ENCODE measurements around the gene C9orf57.
"Not testable (repeated sequence)": the region's sequence is repeated elsewhere in the genome, so short reads cannot be mapped to it uniquely, and the experiment has no call there.

C9orf57 gene, protein sequence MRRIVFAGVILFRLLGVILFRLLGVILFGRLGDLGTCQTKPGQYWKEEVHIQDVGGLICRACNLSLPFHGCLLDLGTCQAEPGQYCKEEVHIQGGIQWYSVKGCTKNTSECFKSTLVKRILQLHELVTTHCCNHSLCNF

GRCh38 chr9:72060513-72060912, at the start of gene C9orf57:
TSS of gene C9orf57 (minus strand) at chr9:72060613. CDS start at chr9:72059331, 1,282 bp downstream.
- DNase-seq: no peak

DNA sequence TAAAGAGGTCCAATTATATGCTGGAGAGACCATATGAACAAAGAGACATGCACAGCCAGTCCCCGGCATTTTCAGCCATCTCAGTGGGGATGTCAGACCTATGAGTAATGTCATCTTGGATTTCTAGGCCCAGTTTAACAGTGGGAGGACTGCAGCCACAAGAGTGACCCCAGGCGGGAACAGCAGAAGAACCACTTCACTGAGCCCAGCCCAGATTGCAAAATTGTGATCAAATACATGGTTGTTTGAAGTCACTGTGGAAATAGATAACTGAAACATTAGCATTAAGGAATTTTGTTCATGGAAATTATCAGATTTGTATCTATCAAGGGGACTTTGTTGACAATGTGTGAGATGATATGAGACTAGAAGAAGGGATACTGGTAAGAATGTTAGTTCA, 42.1 kb upstream of the C9orf57 start:
- no peak for DNase-seq

- DNase-seq: not testable (repeated sequence)
These were observed 35.1 kb upstream of the C9orf57 start for GRCh38 chr9:72095520-72095919.

- DNase-seq: no peak
These were observed 32.4 kb upstream of the C9orf57 start for GRCh38 chr9:72092820-72093219.

GRCh38 chr9:72089451-72090130, 29.2 kb upstream of the C9orf57 start:
- DNase-seq: no peak

- DNase-seq: no peak
These were observed 22.1 kb upstream of the C9orf57 start for GRCh38 chr9:72082536-72082935.

DNA sequence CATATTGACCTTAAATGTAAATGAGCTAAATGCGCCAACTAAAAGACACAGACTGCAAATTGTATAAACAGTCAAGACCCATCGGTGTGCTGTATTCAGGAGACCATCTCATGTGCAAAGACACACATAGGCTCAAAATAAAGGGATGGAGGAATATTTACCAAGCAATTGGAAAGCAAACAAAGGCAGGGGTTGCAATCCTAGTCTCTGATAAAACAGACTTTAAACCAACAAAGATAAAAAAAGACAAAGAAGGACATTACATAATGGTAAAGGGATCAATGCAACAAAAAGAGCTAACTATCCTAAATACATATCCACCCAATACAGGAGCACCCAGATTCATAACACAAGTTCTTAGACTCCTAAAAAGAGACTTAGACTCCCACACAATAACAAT, 14.3 kb upstream of the C9orf57 start:
- DNase-seq: not testable (repeated sequence)

GRCh38 chr9:72065076-72065475, 4.7 kb upstream of the C9orf57 start:
- DNase-seq: no peak

DNA sequence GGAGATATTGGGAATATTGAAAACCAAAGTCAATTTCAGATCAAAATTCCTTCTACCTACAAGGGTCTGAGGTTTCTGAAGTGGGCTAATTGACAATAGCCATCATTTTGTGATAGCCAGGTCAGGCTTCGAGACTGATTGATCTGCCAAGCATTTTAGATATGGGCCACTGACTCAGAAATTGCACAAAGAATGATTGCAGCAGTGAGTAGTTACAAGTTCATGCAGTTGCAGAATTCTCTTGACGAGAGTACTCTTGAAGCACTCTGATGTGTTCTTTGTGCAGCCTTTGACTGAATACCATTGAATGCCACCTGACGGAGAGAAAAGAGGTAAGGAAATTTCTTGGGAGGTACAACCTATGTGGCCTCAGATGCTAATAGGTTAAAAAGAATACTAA, 8.3 kb downstream of the C9orf57 start:
- no peak for DNase-seq

- DNase-seq: no peak
These were observed 11.6 kb downstream of the C9orf57 start for GRCh38 chr9:72048850-72049249.

DNA sequence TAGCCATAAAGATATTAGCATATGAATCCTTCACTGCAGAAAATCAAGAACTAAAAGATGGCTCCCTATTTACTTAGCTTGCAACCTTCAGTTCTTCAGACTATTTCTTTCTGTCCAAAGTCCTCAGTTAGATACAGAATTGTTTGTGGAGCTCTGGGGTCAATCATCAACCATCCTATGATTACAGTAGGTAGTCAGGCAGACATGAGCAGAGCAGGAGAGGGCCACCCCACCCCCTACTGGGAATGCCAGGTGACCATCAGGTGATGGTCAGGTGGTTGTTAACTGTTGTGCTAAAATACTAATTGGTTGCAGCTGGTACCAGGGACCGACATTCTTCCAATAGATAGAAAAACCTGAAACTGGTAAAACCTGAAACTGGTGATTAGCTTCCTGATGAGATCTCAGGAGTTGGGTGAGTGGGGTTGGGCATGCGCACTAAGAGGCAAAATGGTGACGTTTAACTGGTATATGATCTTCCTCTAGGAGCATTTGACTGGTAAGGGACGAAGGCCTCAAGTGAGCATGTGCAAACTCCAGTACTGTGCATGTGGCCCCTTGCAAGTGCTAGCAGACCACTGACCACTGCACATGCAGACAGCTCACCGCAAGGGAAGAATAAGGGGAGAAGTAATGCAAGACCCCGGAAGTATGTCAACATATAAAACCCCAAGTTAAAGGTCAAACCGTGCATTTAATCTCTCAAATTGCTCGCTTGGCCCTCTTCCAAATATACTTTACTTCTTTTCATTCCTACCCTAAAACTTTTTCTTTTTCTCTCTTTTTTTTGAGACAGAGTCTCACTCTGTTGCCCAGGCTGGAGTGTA, 13.6 kb downstream of the C9orf57 start:
- no peak for DNase-seq

DNA sequence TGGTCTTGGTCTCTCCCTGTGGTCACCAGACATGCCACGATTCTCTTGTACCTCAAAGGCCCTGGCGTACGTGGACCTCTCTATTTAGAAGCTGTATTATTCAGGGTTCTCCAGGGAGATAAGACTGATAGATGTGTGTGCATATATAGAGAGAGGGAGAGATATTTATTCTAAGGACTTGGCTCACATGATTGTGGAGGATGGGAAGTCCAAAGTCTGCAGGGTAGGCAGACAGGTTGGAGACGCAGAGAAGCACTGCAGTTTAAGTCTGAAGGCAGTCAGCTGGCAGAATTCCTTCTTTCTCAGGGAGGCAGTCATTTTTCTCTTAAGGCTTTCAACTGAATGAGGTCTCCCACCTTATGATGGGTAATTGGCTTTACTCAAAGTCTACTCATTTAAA, 16.3 kb downstream of the C9orf57 start:
- no peak for DNase-seq

DNA sequence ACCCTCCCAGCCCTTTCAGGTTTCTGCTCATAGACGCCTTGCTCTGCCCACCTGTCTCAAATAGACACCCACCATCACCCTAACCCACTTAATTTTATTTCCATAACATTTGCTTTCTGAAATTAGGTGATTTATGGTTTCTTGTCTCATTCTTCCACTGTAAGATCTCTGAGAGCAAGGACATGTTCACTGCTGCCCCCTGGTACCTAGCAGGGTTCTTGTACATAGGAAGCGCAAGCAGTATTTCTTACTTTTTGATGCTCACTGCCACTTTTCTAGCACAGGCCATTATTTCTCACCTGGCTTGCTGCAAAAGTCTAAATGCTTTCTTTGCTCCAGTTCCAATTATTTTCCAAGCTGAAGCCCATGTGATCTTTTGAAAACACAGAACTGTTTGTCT, 16.8 kb downstream of the C9orf57 start:
- DNase-seq: no peak

GRCh38 chr9:72042928-72043327, 17.5 kb downstream of the C9orf57 start:
- DNase-seq: no peak

GRCh38 chr9:72041775-72042194, 18.6 kb downstream of the C9orf57 start:
- no peak for DNase-seq

- no peak for DNase-seq
These were observed 19.0 kb downstream of the C9orf57 start for GRCh38 chr9:72041369-72041768.

DNA sequence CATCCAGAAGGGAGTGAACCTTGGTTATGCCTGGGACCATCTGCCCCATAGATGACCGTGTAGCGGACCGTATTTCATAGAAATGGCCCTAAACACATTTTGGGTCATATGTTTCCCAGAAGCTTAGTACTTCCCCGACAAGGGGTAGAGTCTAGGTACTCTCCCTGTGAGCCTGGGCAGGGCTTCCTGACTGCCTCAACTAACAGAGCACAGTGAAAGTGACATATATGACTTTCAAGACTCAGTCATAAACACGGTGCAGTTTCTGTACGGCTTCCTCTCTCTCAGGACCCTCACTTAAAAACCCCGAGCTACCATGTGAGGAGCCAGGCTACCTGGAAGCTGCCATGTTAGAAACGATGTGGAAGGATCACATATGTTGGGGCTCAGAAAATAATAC, 20.9 kb downstream of the C9orf57 start:
- DNase-seq: no peak

GRCh38 chr9:72038890-72039410, 21.5 kb downstream of the C9orf57 start:
- peak; percentile 40 for DNase-seq

GRCh38 chr9:72038408-72038807, 22.0 kb downstream of the C9orf57 start:
- no peak for DNase-seq

DNA sequence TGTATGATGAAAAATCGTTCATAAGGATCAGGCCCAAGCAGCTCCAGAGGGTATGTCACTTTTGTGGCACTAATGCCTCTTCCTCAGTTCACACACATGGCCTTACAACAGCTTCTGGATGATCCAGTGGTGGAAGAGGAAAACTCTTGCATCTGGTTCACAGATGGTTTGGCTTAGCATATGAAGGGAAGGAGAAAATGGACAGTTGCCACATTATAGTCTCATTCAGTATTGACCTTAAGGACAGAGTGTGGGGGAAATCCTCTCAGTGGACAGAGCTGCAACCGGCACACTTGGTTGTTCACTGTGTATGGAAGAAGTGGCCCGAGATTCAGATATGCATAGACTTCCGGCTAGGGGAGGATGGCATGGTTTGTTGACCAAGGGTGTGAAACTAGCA, 22.8 kb downstream of the C9orf57 start:
- DNase-seq: no peak

GRCh38 chr9:72030767-72031166, 29.6 kb downstream of the C9orf57 start:
- DNase-seq: no peak

DNA sequence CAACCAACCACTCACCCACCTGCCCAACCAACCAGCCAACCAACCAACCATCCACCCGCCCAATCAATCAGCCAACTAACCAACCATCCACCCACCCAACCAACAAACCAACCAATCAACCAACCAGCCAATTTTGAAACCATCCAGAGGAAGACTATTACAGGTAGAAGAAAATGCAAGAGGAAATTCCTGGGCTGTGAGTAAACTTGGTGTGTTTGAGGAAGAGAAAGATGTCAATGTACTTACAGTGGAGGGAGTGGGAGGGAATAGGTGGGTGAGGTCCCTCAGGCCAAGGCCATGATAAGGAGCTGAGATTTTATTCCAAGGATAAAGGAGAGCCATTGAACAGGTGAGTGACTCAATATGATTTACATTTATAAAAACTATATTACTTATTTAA, 30.4 kb downstream of the C9orf57 start:
- DNase-seq: no peak

DNA sequence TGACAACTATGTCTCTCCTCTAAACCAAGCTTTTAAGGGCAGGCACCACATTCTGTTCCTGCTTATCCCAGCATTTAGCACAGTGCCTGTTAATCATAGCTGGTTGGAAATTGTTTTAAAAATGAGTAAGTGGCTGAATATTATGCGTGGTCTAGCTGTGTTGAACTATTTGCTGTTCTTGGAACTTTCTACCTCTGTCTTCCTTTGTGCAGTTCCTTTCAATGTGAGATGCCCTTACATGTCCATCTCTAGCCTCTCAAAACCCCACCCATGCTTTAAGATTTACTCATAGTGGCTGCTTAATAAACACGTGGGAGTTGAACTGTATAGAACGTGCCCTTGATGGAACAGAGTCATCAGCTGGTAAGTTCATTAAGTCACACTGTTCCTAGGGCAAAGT, 34.5 kb downstream of the C9orf57 start:
- DNase-seq: no peak

GRCh38 chr9:72023596-72023995, 36.8 kb downstream of the C9orf57 start:
- no peak for DNase-seq

All from stimulated activated naive CD4-positive, alpha-beta T cell treated with Interleukin-2 at 50 U/mL for 16 hours (primary cell).